Measurements from ENCODE around the gene CPA3.

DNA sequence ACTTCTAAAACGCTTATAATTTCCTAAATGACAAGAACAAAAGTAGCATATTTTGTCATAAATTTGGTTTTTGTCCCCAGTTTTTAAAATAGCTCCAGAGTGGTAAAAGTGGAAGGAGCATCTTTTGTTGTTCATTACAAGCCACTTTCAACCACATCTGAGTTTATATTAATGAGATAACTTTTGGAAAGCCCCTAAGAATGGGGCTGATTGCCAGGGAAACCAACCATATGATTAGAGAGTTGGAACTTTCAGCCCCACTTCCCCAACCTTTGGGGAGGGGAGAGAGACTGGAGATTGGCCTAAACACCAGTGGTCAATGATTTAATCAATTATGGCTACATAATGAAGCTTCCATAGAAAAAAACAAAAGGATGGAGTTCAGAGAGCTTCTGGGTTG lies 57.4 kb downstream of the CPA3 start:
- TF ChIP-seq CTCF (IDR thresholded peaks at IDR 0.05; ENCODE audit: low read depth, low read length, missing input control) (no peak), HNF4G (IDR thresholded peaks at IDR 0.05) (no peak), YY1 (IDR thresholded peaks at IDR 0.05) (no peak), NR2F2 (IDR thresholded peaks at IDR 0.05) (no peak)
- TF ChIP-seq, protein P1, sequence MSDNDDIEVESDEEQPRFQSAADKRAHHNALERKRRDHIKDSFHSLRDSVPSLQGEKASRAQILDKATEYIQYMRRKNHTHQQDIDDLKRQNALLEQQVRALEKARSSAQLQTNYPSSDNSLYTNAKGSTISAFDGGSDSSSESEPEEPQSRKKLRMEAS (IDR thresholded peaks at IDR 0.05), result no peak

Data from liver (tissue), 3 donors.